ENCODE results near the gene SLC36A4.

- TF ChIP-seq CTCF (IDR thresholded peaks at IDR 0.05) (no peak), POLR2A (IDR thresholded peaks at IDR 0.05) (no peak)
Observed at GRCh38 chr11:93199616-93200015, 1.8 kb upstream of the SLC36A4 start.

Measured in esophagus squamous epithelium (tissue), 4 donors.